HepG2 (cell line): ENCODE results near the gene IQCH. TPM values are rescaled to one million over a fixed set of nuclear protein-coding genes. Genes with fewer than 3 reads are reported as not detected.

ENCODE experiments used
- ATAC-seq: fragments of 200-7000 bp; cut with Tn5 transposase; 3 replicates; pipeline ENCODE4 v1.9.1; 2020; ENCODE audit warnings: mild to moderate bottlenecking, moderate library complexity
- BruUV-seq: library from RNA; stranded (reverse); fragments of 400-500 nt; replicated peaks from 2 replicates; lab custom pipeline; 2021; lab: Mats Ljungman, UMichigan
- CTCF ChIA-PET: fragments of 300-600 bp; formaldehyde crosslinking; extraction: SDS; loops from one replicate; lab custom pipeline; 2021; ENCODE audit warnings: low total read pairs, inconsistent platforms, low intra/inter-chr PET ratio; lab: Yijun Ruan, JAX
- POLR2A ChIA-PET: fragments of 350-600 bp; sonication (Branson Sonifier 250); formaldehyde crosslinking; loops from one replicate; lab custom pipeline; 2020; ENCODE audit warnings: antibody characterized with exemption, inconsistent platforms; lab: Yijun Ruan, JAX
- DNase-seq: peaks from one replicate; pipeline ENCODE4 v3.0.0-alpha.2; 2015; ENCODE audit warnings: low spot score
- FAIRE-seq: peaks from 3 replicates; lab custom pipeline; 2011; peaks lifted over from hg19 to GRCh38; lab: Jason Lieb, UNC
- H2AFZ ChIP-seq: one replicate; pipeline ENCODE4 v1.6.1; 2011; ENCODE audit warnings: low read length, inconsistent platforms
- H3K27ac ChIP-seq: fragments of 300-600 bp; 3 replicates; pipeline ENCODE4 v1.8.0; 2011; ENCODE audit warnings: mixed run types, mild to moderate bottlenecking, mixed read lengths, low read length, inconsistent platforms; ENCODE audit not compliant: insufficient read depth; ENCODE audit errors: extremely low read length
- H3K27me3 ChIP-seq, 2 experiments: fragments of 200-600 bp in 1 of 2; 2 replicates in 1 of 2; 3 replicates in 1 of 2; pipeline versions ENCODE4 v1.6.0 to v1.8.0; 2011; ENCODE audit warnings: low read length in 2 of 2, mild to moderate bottlenecking in 2 of 2, moderate library complexity in 2 of 2, inconsistent platforms in 1 of 2; ENCODE audit not compliant: insufficient read depth in 2 of 2, control insufficient read depth in 1 of 2
- H3K36me3 ChIP-seq, 2 experiments: fragments of 200-600 bp in 1 of 2; replicated peaks in 1 of 2; 2 replicates in 1 of 2; 3 replicates in 1 of 2; pipeline versions ENCODE4 v1.5.1 to v1.8.0; 2011; ENCODE audit warnings: low read length in 2 of 2, inconsistent platforms in 1 of 2; ENCODE audit not compliant: insufficient read depth in 2 of 2, control insufficient read depth in 1 of 2
- H3K4me1 ChIP-seq: 2 replicates; pipeline ENCODE4 v1.5.1; 2012; ENCODE audit warnings: low read length, inconsistent platforms; ENCODE audit not compliant: insufficient read depth
- H3K4me2 ChIP-seq: 2 replicates; pipeline ENCODE4 v1.6.0; 2011; ENCODE audit warnings: low read depth, low read length, inconsistent platforms
- H3K4me3 ChIP-seq, 3 experiments: fragments of 200-600 bp in 1 of 3; sonication (generic), shearing (Covaris generic) in 1 of 3; replicated peaks in 1 of 3; 2 replicates each; pipeline ENCODE4 v1.5.1; 2011 to 2016; ENCODE audit warnings: low read length in 3 of 3, inconsistent platforms in 2 of 3, low read depth in 2 of 3, mild to moderate bottlenecking in 2 of 3, control low read depth in 1 of 3, mixed read lengths in 1 of 3; ENCODE audit not compliant: insufficient read depth in 1 of 3
- H3K79me2 ChIP-seq: one replicate; pipeline ENCODE4 v1.6.1; 2011; ENCODE audit warnings: low read length, inconsistent platforms; ENCODE audit not compliant: insufficient read depth
- H3K9ac ChIP-seq: 2 replicates; pipeline ENCODE4 v1.6.0; 2011; ENCODE audit warnings: mild to moderate bottlenecking, low read depth, low read length, inconsistent platforms; ENCODE audit not compliant: insufficient read depth
- H3K9me3 ChIP-seq: 2 replicates; pipeline ENCODE4 v1.5.1; 2012; ENCODE audit warnings: mild to moderate bottlenecking, low read length
- H4K20me1 ChIP-seq: 2 replicates; pipeline ENCODE4 v1.6.0; 2011; ENCODE audit warnings: inconsistent platforms, mild to moderate bottlenecking, low read length, moderate library complexity; ENCODE audit not compliant: insufficient read depth
- ATF3 ChIP-seq: sonication (generic); formaldehyde crosslinking; IDR thresholded peaks from 2 replicates; pipeline ENCODE4 v1.4.0; 2020; ENCODE audit warnings: missing genetic modification reagents
- EZH2 ChIP-seq: conservative IDR thresholded peaks from 2 replicates; pipeline ENCODE4 v1.6.1; 2012; ENCODE audit warnings: mild to moderate bottlenecking, low read depth, low read length, moderate library complexity
- KLF11 ChIP-seq: IDR thresholded peaks from 2 replicates; pipeline ENCODE4 v1.6.1; 2016; ENCODE audit warnings: missing compliant biosample characterization
- NFYC ChIP-seq: IDR thresholded peaks from 2 replicates; pipeline ENCODE4 v1.6.1; 2016; ENCODE audit warnings: missing genetic modification reagents, missing compliant biosample characterization
- RAD21 ChIP-seq: fragments of 450-650 bp; formaldehyde crosslinking; IDR thresholded peaks from 2 replicates; pipeline ENCODE4 v1.5.0; 2020; ENCODE audit warnings: mild to moderate bottlenecking
- RBFOX2 ChIP-seq: fragments of 200-400 bp; formaldehyde crosslinking; IDR thresholded peaks from 2 replicates; pipeline ENCODE4 v1.6.1; 2017; ENCODE audit warnings: low read depth, mild to moderate bottlenecking, low read length
- ZBTB1 ChIP-seq: sonication (generic); formaldehyde crosslinking; IDR thresholded peaks from 2 replicates; pipeline ENCODE4 v1.4.0; 2020; ENCODE audit warnings: missing genetic modification reagents, borderline replicate concordance
- ZBTB25 ChIP-seq: IDR thresholded peaks from 2 replicates; pipeline ENCODE4 v1.6.1; 2018; ENCODE audit warnings: missing genetic modification reagents
- ZNF207 ChIP-seq: fragments of 450-650 bp; IDR thresholded peaks from 2 replicates; pipeline ENCODE4 v1.6.1; 2016; ENCODE audit warnings: antibody characterized with exemption, borderline replicate concordance
- ZNF343 ChIP-seq: sonication (generic); formaldehyde crosslinking; IDR thresholded peaks from 2 replicates; pipeline ENCODE4 v1.4.0; 2020; ENCODE audit warnings: mild to moderate bottlenecking, missing genetic modification reagents
- WGBS: methylation state at CpG from one replicate; pipeline ENCODE4 v1.1.6; 2017; ENCODE audit warnings: low lambda C conversion rate; 5-methylcytosine and 5-hydroxymethylcytosine counted together
- in situ Hi-C: cut with HindIII; loops from 2 replicates; pipeline ENCODE4 v1.10.0; 2017; ENCODE audit warnings: low pct_unique_long_range_greater_than_20kb; ENCODE audit not compliant: extremely low pct_ligation_motif_present
- intact Hi-C: fragments of 100-400 bp; cut with micrococcal nuclease; formaldehyde crosslinking; loops from one replicate; pipeline ENCODE4 v1.10.0; 2022; ENCODE audit not compliant: unreplicated experiment
- polyA plus RNA-seq, 8 experiments: library from polyadenylated mRNA; depleted of rRNA in 3 of 8; stranded (reverse) in 7 of 8; unstranded in 1 of 8; fragments of >200 nt; fragmentation: Illumina TruSeq in 4 of 8; extraction: Trizol in 4 of 8; gene quantifications; 2 replicates each; pipeline versions ENCODE4 v1.2.1 to v1.2.3, GENCODE V29; 2011 to 2016; ENCODE audit warnings: low read depth in 4 of 8, missing spikeins in 1 of 8, mixed read lengths in 1 of 8; ENCODE audit not compliant: insufficient read depth in 1 of 8
- total RNA-seq, 5 experiments: library from RNA; depleted of rRNA; stranded (reverse); fragments of >200 nt; fragmentation: Illumina TruSeq; extraction: Trizol; gene quantifications; 2 replicates each; pipeline ENCODE4 v1.2.3, GENCODE V29; 2016; ENCODE audit warnings: low read depth in 1 of 5

Gene IQCH
- total and polyA plus RNA-seq, 2 of the 13 experiments (the other 11 are each of a cell fraction or from before 2014, with no cell fraction given) = 0.16 to 0.55 TPM

- TF ChIP-seq RAD21 (CRISPR knock-in tag) (no peak), KLF11 (CRISPR knock-in tag) (no peak)
- TF ChIP-seq, all 625 proteins: peak for 0
Measured at GRCh38 chr15:67512140-67512539, 257.6 kb downstream of the IQCH start (continued).

- H3K27ac ChIP-seq = no peak overlapping the region
- ChIA-PET CTCF (no interaction called here), POLR2A (no interaction called here)
- peaks cover 2 to 24% of the 10 kb centered on the region in 2 experiments; a peak in 2 of 5 replicates for H3K36me3 ChIP-seq
- H2AFZ ChIP-seq = no peak overlapping the region
- TF ChIP-seq ZBTB25 (no peak), ZNF343 (CRISPR knock-in tag) (no peak), ZBTB1 (no peak), RBFOX2 (no peak), EZH2 (no peak), ZNF207 (no peak), ATF3 (CRISPR knock-in tag) (no peak), NFYC (no peak)
- 77% methylated on average over 9 of the region's 9 CpGs for WGBS
- no peaks in the 10 kb centered on the region for H3K4me1 ChIP-seq
- FAIRE-seq (no peak), DNase-seq (no peak), ATAC-seq (no peak)
- no peaks in the 10 kb centered on the region for H3K27me3 ChIP-seq
- no TSS peak for BruUV-seq
- H3K79me2 ChIP-seq = no peaks in the 10 kb centered on the region
- H4K20me1 ChIP-seq = no peaks in the 10 kb centered on the region
- H3K9me3 ChIP-seq = no peaks in the 10 kb centered on the region
- intact Hi-C loops (no loop called here), in situ Hi-C loops (no loop called here)
- H3K4me3 ChIP-seq = no peak overlapping the region
- H3K9ac ChIP-seq = no peak overlapping the region
- H3K4me2 ChIP-seq = no peak overlapping the region
Measured at GRCh38 chr15:67512933-67513714, 258.5 kb downstream of the IQCH start.
